HG03575 (cell line): Measurements from ENCODE around the gene PCYOX1L.

Experiments used
- ATAC-seq: cut with Tn5 transposase; IDR thresholded peaks from one replicate; pipeline ENCODE4 v1.9.1; 2021; ENCODE audit not compliant: unreplicated experiment, insufficient number of reproducible peaks, low FRiP score; ENCODE audit errors: extremely low read depth

Gene PCYOX1L

DNA sequence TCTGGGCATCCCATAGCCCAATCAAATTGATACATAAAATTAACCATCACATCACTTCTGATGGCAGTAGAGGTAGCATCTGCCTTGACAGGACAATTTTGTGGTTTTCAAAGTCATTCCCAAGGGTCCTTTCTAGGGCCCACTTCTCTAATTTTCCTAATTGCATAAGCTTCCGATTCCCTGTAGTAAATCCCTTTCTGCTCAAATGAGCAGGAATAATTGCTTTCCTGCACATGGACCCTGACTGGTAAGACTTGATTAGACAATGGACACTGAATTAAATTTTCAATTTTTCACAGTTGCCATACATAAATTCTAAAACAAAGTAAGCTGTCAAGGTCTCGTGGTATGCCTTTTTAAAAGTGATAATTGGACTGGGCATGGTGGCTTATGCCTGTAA, 43.2 kb downstream of the PCYOX1L start:
- ATAC-seq, result no peak

DNA sequence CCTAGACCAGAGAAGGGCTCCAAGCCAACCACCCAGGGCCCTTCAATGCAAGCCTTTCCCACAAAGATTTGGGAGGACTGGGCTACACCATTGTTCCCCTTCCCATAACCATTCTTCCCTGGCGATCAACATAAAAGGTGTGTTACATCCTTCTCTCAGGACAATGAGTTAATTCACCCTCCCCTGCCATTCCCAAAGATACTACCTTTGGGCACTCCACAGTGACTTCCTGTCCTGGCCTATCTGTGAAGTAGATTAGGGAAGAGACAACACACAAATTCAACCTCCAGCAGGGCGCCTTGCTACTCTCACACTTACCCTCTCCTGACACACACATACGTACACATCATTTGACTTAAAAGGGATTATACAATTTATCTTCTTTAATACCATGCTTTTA, 44.4 kb downstream of the PCYOX1L start:
- no peak for ATAC-seq

DNA sequence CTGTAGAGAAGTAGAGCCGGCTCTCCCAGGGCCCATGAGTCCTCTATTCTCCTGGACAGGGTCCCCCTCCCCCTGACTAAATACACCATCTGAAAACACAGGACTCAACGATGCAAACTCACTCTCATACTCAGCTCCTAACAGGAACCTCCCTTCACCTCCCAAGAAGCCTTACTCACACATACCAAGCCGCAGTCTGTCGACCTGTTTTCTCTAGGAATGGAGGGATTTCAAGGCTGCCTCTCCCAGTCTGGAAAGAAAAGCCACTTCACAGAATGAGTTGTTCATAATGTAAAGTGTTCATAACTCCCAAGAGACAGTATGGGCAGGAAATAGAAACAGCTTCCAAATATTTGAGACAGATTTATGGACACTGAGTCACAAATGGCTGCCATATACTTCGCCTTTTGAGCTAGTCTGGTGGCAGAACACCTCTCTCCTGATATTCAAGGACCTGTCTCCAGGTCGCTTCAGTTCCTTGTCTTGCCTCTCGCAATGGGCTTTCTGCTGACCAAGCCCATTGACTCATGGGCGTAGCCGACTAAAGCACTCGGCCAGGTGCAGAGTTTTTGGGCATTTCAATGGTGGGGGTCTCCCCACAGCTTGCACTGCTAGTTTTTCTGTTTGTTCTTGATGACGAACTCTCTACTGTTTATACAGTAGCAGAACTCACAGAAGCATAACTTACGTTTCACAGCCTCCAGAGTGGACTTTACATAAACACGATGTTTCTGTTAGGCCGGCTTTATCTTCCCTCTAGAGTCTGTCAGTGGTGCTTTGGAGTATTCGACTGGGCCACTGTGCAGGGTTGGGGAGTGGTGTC, 46.3 kb downstream of the PCYOX1L start:
- ATAC-seq, result no peak

DNA sequence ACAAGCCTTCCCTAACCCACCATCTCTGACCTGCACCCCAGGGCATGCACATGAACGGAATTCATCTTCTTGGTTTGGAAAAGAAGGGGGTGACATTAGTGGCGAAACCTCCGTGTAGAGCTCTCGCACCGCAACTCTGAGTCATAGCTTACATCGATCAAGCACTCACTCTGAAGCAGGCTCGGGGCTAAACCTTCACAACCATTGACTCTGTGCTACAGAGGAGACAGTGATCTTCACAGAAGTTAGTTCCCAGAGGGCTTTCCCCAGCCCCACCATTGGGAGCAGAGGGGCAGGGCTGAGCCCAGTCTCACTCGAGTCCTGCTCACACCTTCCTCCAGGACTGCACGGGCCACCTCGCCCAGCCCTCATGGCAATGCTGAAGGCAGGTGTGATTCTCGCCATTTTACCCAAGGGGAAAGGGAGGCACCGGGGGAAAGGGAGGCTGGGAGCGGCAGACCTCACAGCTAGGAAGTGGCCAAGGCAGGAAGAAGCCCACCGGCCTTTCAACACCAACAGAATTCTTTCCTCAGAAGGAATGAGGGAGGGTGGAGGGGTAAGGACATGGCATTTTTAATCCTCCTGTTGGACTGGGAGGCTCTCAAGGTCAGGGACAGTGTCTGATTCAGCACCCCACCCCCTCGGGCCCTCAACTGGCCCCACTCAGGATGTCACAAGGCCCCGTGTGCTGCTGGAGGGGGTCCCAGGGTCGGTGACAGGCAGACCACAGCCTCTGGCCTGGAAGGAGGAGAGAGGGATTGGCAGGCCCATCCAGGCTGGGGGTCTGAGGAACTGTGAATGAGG, 47.1 kb downstream of the PCYOX1L start:
- no peak for ATAC-seq

DNA sequence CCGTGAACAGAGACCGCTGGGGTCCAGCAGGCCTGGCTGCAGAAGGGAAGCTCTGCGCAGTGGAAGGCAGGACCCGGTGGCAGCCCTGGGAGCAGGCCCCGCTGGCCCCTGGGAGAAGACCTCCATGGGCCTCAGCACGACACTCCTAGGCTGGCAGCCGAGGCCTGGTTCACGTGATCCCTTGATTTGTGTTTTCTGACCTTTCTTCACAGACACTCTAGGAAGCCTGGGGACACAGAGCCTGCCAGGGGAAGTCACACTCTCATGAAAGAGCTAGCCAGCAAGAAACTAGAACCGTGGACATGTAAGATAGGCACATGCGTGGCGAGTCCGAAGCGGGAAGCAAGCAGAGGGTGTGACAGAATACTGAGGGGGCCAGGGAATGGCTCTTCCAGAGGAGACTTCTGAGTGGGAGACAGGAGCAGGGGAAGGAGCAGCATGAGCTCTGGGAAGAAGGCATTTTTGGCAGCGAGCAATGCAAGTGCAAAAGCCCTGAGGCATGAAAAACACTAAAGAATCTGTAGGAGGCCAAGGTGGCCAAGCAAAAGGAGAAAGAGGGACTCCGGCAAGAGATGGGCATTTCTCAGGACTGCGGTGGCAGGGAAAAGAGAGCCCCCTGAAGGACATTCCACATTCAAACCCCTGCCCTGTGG, 47.8 kb downstream of the PCYOX1L start:
- no peak for ATAC-seq

DNA sequence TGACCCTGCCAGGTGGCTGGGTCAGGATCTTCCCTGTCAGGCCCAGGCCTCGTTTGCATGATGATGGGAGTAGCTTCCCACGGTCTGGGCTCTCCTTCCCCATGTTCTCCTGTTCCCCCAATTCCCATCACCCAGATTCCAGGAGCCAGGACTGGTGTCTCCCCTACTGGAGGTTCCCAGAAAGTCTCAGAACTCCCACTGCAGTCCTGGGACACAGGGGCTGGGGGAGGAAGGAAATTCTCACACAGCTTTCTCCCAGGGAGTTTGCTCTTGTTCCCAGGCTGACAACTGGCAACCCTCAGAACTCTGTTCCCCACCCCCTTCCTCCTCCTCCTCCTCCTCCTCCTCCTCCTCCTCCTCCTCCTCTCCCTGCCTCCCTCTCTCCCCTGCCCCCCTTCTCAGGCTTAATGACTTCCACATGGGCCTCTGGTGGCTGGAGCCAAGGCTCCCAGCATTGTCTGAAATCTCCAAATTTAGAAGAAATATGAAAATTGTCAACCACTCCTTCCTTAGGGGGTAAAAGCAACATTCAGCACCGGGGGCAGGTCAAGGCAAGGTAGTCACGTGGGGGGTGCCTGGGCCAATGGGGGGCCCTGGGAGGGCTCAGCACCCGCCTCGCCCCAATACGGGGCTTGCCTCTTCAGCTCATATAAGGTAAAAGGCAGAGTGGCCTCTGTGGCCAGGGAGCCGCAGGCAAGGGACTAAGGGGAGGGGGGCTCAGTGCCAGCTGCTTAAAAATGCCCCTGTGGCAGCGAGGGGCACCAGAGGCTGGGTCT, 48.5 kb downstream of the PCYOX1L start:
- no peak for ATAC-seq

DNA sequence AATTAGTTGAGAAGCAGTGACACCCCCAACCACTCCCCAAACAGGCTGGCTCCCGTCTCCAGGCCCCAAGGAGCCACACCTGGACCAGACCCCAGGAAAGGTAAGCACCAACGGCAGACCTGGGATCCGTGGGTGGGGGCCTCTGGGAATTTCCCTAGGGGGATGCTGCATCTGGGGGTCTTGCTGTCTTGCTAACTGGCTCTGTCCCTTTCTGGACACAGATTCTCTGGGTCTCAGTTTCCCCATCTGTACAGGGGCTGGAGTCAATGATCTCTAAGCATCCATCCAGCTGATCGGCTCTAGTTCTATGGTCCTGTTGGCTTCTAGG, 49.1 kb downstream of the PCYOX1L start:
- ATAC-seq, result no peak

DNA sequence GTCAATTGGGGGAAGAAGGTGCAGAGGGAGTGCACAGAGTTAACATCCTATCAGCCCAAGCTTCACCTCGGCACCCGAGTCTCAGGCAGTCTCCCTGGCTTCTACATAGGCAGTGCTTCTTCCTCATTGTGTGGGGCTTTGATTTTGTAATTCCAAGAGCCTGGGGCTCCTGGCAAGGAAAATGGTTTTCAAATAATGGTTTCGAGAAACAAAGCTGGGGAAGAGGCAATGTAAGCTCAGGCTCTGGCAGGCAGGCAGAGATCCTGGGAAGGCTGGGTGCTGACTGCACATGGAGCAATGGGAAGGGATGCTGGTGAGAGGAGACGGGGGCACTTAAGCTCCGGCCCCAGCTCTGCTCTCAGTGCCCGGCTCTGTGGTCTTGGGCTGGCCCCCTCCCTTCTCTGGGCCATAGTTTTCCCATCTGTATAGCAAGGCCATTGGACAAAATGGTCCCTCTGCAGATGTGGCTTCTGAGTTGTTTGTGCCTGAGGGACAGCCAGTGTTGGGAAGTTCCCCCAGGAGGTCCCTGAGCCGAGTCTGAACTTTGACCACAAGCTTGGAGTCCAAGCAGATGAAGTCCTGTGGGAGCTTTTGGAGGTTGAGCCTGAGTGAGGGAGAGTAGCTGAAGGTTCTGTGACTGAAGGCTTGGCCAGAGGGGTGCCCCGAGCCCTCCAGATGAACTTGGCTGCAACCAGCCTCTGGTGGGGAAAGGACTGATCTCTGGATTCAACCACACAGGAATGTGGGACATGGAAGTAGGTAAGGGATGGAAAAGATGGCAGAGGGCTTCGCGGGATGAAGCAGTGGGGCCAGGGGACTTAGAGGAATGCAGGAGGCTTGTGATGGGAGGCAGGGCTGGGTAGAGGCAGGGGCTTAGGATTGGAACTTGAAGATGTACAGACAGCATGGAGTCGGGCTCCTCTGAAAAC, 49.7 kb downstream of the PCYOX1L start:
- no peak for ATAC-seq

DNA sequence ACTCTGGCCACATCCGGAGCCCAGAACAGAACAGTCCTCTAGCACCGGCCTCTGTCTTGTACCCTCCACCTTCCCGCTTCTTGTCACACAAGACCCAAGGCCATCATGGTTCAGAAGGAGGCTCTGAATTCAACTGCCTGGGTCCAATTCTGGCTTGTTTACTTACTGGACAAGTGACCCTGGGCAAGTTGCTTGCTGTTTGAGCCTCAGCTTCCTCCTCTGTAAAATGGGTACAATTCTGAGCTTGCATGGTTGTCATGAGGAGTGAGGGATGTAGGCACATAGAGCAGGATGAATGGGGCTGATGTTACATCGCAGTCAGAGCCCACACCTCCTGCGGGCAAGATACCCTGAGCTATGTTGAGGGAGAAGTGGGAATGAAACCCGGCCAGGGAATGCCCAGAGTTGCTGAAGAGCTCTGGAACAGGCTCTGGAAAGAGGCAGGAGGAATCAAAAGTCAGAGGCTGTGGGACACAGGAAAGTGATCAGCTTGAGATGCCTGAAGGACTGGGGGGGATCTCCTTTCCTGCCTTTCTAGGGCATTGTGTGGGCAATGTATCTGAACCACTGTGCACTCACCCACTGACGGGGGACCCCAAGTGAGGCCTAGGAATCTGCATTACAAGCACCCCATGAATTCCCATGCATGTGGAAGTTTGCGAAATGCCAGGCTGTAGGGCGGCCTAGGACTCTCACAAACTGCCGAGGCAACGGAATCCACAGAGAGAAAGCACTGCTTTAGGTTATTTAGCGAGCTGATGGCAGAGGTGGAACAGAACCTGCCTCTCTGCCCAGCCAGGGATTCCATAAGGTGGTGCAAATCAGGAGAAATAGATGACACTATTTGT, 50.6 kb downstream of the PCYOX1L start:
- ATAC-seq, result no peak

DNA sequence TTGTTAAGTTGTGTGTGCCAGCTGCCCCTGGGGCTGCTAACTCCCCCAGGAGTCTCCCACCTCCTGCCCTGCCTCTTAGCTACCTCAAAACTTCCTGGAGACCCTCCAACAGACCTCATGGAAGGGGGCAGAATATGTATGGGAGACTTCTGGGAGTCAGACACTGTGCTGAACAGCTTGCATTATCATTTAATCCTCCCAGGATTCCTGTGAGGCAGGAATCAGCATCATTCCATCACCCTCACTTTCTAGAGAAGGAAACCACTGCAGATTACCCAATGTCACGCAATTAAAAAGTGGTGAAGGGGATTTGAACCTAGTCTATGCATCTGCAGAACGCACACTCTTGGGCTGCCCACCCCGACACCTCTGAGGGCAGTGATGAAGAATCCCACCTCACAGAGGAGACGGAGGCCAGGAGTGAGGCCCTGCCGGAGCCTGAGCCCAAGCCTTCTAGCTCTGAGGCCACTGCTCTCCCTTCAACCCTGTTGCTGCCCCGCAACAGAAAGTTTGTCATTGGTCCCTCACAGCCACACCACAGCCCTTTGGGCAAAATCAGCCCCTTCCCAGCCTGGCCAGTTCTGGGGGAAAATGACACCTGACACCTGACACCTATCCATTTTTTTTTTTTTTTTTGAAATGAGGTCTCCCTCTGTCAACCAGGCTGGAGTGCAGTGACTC, 51.6 kb downstream of the PCYOX1L start:
- no peak for ATAC-seq

DNA sequence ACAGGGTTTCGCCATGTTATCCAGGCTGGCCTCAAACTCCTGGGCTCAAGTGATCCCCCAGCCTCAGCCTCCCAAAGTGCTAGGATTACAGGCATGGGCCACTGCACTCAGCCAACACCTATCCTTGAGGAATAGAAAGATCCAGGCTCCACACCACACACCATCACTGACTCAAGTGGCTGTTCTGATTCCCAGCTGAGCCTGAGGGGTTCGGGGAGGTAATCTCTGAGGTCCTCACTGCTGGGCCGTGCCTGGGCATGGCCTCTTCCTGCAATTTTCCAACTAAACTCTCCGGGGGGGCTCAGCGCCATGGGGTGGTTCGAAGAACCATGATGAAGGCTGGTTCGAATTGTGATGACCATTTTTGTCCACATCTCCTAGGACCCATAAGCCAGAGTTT, 52.2 kb downstream of the PCYOX1L start:
- no peak for ATAC-seq

DNA sequence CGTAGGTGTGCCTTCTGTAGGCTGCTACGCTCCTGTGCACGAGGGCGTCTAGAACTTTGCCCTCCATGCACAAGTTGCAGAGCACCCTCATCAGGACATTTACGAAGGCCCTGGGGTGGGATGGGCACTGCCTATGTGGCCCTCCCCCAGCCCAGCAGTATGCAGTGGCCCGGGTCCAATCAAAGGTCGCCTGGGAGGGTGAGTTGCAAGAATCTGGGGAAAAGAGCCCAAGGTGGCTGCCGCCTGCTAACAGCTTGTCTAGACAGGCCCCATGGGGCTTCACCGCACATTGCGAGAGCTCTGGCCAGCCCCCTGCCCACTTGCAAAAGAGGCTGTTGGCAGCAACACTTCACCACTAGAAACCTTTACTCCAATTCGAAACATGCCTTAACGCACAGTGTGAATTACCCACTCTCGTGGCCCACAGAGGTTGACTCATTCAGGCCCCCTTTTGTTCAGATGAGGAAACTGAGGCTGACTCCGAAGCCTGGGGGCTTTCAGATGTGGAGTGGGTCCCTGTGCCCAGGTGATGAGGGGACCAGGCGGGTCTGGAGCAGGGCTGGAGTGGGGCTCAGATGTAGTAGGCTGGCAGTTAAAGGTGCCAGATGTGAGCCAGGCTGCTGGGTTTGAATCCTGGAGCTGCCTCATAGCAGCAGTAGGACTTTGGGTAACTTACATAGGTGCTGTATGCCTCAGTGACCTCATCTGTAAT, 53.0 kb downstream of the PCYOX1L start:
- no peak for ATAC-seq

DNA sequence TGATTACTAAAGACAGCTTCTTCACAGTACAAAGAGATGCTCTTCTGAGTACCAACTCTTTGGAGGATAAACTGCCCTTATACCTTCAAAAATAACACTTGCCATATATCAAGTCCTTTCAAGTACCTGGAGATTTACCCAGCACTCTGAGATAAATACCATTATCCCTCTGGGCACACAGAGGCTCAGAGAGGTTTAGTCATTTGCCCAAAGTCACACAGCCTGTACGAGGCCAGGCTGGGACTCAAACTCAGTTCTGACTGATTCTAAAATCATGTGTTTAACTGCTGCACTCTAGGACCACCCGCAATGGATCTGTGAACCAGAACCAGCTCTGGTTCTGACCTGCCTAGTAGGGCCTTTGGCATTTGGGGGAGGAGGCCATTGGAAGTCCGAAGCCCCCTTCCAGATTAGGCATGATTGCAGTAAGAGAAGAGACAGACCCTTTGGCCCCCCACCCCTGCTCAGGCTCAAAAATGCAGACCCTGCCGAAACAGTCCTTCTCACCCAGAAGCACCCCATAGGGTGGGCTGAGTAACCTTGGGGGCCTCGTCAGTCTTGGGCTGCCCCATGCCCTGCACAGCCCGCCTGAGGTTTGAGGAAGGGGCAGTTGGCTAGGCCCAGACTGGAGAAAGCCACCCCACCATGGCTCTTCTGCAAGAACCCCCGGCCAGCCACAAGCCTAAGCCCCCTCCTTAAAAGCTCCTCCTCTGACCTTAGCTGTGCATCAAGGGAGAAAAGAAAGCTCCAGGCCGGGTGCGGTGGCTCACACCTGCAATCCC, 54.1 kb downstream of the PCYOX1L start:
- no peak for ATAC-seq

DNA sequence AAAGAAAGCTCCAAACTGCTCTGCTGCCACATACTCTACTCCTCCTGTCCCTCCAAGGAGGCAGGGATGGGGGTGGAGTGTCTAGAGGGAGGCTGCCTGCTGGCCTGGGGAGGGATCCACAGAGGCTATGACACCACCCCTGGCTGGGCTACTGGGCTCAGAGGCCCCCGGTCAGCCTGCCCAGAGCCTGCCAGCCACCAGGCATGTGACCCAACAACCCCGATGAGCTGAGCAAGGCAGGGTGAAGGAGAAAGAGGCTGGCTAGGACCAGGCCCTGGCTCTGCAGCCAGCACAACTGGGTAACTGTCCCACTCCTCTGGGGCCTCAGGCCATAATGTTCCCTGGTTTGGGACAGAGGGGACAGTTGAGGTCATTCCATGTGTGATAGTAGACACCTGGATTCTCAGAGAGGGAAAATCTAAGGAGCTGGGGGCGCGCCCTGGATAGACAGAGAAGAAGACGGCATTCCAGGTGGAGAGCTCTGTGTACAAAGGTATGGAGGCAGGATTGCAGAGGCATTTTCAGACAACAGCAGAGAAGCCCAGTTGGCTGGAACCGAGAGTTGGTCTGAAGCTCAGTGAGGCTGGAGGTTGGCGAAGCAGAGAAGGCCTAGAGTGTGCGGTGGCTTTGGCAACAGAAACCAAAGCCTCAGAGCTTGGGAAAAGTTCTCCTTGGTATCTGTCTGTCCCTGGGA, 55.1 kb downstream of the PCYOX1L start:
- ATAC-seq, result no peak
